HG02970 (cell line): ENCODE results near the gene ITGAE.

Experiments
- ATAC-seq: cut with Tn5 transposase; IDR thresholded peaks from one replicate; pipeline ENCODE4 v1.9.1; 2021; ENCODE audit warnings: mild to moderate bottlenecking, moderate library complexity, moderate number of reproducible peaks; ENCODE audit not compliant: unreplicated experiment, low FRiP score

ITGAE gene

GRCh38 chr17:3678095-3678820 is 122.7 kb downstream of the ITGAE start:
- no peak for ATAC-seq

DNA sequence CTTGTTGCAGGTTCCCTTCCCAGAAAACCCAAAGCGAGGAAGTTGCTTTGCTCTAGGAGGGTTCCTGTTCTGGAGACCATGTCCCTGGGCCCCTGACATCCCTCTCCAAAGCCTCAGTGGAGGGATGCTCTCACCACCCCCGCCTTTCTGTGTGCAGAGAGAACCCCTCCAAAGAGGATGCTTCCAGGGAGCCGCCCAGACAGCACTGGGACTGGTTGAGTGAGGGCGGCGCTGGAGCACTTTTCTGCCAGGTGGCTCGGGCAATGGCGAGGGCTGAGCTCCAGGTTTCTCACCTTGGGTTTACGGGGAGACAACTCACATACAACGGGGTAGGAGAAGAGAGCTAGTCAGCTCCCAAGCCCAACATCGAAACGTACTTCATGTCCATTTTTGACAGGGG is 125.1 kb downstream of the ITGAE start:
- ATAC-seq, result no peak

DNA sequence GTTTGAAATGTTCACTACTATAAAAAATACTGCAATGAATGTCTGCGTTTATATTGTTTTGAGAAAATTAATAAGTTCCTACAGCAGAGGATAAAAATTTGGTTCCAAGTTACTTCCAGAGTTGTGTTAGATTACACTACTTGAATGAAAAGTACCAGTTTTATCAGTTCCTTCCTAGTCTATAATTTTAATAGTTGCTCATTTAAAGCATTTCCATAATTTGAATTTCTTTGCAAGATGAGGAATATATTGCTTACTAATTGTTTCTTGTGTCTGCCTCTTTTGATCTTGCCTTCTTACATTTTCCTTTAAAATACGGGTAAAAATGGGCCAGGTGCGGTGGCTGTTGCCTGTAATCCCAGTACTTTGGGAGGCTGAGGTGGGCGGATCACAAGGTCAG is 128.4 kb downstream of the ITGAE start:
- ATAC-seq, result no peak

GRCh38 chr17:3669548-3669947 is 131.4 kb downstream of the ITGAE start:
- ATAC-seq, result no peak

DNA sequence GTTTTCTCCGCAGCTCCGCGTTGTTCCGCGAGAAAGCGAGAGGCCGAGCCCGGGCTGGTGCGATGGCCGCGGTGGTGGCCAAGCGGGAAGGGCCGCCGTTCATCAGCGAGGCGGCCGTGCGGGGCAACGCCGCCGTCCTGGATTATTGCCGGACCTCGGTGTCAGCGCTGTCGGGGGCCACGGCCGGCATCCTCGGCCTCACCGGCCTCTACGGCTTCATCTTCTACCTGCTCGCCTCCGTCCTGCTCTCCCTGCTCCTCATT is 132.0 kb downstream of the ITGAE start:
- ATAC-seq, result no peak

DNA sequence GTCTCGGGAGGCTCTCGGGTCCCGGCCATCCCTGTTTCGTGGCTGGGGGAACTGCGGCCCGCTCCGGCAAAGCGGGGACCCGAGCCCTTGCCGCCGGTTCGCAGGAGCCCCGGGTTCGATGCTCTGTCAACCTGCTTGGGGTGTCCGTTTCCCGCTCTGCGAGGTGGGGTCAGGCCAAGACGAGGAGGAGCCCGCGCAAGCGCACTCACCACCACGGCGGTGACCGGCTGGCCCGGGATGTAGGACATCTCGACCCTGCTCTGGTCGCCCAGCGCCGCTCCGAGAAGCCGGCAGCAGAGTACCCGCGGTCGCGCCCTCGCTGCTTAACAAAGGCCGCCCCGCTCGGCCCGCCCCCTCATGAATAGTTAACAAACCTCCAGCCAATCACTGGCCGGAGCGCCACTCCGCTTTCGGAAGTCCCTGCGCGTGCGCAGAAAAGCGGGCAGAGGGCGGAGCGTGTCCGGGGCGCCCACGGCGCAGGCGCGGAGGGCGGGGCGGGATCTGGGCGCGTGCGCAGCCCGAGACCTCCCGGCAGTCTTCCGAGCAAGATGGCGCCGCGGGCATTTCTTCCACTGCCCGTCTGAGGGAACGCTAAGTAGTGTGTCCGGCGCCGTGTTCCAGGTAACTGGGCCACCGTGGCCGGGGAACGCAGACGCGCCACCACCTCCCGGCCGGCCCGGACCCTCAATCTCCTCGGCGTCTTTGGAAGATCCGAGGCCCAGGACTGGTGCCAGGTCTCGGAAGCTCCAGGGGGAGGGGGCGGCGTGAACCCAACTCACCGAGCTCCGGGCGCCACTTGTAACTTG is 132.5 kb downstream of the ITGAE start, which contains the start of the genes EMC6 and TAX1BP3:
Gene EMC6, plus strand, starts transcription at position 534 of the 806 bp plus-strand sequence. CDS start 335 bp downstream, outside the sequence.
Gene TAX1BP3, minus strand, starts transcription at position 300 of the 806 bp plus-strand sequence. Its CDS starts 52 bp downstream, at position 248.
- ATAC-seq, result peak; percentile 89

GRCh38 chr17:3667366-3668278 is 133.4 kb downstream of the ITGAE start:
- ATAC-seq, result no peak

DNA sequence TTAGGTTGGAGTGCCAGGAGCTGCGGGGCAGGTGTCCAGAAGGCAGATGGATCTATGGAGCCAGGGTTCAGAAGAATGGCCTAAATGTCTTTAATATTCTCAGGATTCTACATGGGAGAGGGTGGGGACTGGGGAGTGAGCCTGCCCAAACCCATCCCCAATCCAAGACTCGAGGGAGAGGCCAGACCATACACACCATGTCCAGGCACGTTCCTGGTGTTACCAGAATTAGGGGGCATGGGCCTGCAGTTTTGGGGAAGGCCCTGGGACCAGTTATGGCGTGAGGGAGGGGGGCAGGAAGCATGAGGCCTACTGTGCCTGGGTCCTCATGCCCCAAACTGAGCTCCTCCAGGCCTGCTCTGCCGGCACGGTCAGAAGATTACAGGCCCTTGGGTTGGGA is 134.5 kb downstream of the ITGAE start:
- ATAC-seq, result no peak

DNA sequence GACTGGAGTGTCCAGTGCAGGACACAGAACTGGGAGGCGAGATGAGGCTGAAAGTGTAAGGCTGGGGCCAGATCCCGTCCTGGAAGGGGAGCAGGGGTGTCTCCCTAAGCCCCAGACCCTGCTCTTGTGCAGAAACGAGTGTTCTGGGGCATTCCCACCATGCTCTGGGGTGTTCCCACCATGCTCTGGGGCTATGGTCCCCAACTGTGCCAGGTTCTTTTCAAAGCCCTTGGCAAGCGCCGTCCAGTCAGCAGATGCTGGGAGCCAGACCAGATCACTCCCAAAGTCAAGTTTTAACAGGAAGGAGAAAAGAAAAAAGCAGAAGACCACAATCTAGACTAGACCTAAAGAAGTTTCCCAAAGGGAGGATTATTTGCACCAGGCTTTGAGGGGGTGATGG is 135.2 kb downstream of the ITGAE start:
- no peak for ATAC-seq
